Endometrial microvascular endothelial cells (primary cell): ENCODE data around the gene TSPAN15. TPM values are rescaled to one million over a fixed set of nuclear protein-coding genes. Genes with fewer than 3 reads are reported as not detected.

Experiments used
- in situ Hi-C: cut with HindIII; loops from 2 replicates; pipeline ENCODE4 v1.10.0; 2017; ENCODE audit warnings: low sequenced_read_pairs, low pct_unique_long_range_greater_than_20kb; ENCODE audit errors: inconsistent ontology term
- total RNA-seq: library from RNA; depleted of rRNA; stranded (reverse); fragments of >200 nt; gene quantifications from one replicate; pipeline ENCODE4 v1.2.3, GENCODE V29; 2015; ENCODE audit errors: inconsistent ontology term

The TSPAN15 gene
- total RNA-seq, 1 donor from 2014 or later, result 52.4 TPM

DNA sequence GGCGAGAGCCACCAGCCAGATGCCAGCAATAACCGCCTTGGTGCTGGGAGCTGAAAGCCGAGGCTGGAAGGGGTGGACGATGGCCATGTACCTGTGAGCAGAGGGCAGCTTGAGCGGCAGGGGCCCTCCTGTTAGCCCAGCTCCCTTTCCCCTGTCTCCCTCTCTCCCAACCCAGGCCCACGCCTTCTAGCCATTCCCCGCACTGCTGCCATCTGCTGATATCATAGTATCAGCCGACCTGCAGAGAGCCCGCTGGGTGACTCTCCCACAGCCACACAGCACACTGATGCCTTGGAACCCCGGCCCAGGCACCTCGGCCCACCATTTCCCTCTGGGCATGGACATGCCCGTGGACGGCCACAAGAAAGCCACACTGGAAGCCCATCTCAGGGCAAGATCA, 36.2 kb upstream of the TSPAN15 start:
- in situ Hi-C loops, result no loop called here

DNA sequence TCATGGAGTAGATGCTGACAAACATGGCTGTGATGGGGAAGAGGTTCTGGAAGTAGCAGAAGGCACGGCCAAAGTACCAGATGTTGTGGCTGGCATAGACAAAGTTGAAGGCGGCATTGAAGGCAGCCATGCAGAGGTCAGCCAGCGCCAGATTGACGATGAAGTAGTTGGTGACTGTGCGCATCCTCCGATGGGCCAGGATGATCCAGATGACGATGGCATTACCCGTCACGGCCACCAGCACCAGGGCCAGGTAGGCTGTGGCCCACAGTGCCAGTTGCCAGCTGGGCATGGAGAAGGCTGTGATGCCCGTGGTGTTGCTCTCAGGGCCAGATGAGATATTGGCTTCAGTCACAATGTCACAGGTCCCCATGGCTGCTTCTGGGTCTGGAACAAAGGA, 35.3 kb upstream of the TSPAN15 start:
- in situ Hi-C loops, result no loop called here

DNA sequence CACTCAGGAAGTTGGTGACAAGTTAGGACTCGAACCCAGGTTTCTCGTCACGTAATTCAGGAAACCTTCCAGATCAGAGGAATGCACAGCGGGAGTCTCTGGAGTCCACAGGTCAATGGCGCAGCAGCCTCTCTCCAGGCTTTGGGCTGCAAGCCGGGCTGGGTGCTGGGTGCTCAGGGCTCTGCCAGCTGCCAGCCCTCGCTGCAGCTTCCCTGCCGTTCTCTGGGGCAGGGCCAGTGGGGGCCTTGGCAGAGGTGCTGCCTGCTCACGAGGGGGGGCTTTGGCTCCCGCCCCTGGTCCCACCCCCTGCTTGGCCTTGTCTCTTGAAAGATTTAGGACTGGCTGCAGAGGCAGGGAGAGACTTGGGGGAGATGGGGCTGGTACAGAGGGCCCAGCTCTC, 34.6 kb upstream of the TSPAN15 start, which contains the start of gene TACR2:
Gene TACR2, minus strand, starts transcription at position 224 of the 400 bp plus-strand sequence. CDS start 595 bp downstream, outside the sequence.
- in situ Hi-C loops, result no loop called here

DNA sequence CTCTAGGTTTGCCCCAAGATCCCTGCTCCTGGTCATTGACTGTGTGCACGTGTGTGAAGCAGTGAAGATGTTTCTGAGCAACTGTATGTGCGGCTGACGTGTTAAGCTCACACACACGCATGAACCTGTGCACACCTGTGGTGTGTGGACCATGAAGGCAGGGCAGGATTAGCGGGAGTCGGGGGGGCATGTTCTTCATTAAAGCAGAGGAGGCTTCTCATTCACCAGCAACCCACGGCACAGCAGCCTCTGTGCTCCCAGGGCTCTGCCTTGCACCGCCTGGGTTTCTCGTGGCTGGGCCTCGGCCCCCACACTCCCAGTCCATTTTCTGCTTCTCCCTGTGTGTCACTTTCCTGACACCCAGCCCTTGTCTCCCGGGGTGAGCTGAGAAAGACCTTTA, 33.7 kb upstream of the TSPAN15 start:
- in situ Hi-C loops, result no loop called here

DNA sequence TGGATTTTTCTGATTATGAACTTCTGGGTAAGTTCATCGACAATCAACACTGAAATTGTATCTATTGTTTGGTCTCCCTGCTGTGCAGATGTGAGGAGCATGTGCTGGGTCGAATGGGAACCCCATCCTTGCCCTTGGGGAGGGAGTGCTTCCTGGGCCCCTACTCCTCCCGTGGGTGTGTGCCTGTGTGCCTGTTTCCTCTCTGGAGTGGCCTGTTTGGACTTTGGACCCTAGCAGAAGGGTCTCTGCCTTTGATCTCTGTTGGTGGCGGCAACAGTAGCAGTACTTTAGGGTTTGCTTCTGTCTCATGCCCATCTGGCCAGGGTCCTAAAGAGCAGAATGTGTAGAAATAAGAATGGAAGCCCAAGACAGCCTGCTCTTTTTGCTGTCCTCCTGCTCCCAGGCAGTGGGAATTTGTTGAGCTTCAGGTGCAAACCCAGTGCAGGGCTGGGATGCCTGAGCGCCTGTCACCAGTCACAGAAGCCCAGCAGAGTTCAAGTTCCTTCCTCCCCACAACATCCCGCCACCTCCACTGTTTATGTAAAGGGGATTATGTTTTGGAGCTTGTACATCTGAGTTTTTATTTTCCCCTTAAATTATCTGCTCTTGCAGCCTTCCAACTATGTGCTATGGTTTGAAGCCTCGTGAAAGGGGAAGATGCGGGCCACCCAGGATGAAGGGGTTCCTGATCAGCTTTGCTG, 33.1 kb upstream of the TSPAN15 start:
- in situ Hi-C loops, result no loop called here

DNA sequence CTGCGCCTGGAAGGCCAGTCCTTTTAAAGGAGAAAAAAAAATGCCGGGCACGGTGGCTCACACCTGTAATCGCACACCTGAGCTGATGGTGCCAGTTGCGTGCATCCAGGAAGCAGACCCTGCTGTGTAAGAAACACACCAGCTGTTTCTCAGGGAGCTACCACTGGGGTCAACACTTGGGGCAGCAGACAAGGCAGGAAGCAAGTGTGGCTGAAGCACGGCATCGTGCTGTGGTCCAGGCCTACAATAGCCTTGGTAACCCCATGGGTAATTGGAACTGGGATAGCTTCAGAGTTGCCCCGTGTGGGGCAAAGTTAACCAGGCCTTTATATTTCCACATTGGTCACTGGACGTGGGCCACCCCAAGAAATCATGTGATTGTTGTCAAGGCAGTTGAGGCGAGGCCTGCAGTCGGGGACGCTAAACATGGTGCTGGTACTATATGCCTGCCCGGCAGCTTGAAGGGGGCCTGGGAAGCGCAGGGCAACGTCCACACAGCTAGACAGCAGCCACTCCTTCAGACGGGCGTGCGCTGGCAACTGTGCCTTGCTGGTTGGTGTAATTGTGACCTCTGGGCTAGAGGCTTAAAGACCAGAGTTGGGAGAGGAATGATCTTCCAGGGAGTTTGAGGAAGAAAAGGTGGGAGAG, 32.0 kb upstream of the TSPAN15 start:
- in situ Hi-C loops, result no loop called here

DNA sequence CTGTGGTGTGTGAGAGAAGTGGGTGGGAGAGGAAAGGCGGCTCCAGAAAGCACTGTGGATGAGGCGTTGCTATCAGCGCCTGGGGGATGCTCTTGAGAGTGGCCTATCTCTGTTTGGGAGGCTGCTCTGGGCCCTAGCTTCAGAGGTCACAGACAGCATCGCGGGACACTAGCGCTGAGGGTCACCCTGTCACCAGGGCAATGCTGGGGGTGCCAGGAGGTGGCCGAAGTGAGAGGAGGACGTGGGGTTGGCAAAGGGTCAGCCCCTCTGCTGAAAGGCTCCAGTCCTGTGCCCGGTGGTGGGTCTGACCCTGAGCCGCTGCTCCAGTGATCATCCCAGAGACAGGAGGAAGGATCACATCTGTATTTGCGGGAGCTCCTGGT, 31.5 kb upstream of the TSPAN15 start:
- in situ Hi-C loops, result no loop called here

DNA sequence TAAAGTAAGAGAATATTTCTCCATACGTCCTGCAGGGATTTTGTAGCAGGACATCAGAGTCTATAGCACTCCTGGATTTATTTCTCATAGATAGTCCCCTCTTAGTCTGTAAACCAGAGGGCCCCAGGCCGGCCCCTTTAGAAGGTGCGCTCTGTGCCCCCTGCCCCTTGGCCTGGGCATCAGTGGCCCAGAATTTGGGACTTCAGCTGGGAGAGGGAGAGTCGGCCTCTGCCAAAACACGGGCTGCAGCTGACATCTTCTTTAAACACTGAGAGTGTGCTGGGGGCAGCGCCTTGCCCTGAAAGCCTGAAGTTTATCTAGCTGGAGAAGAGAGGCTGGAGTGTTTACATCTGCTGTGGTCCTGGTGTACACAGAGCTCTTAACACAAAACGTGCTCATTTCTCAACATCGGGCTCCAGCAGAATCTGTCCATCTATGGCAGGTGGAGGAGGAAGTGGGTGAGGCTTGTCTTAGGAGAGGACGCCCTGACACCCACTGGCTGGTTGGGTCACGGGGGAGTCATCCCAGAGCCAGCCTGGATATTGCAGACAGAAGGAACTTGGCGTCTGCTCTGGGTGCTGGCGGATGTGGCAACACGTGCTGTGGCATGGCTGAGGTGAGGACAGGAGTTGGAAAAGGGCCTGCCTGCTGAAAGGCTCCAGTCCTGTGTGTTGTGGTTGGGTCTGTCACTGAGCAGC, 29.5 kb upstream of the TSPAN15 start:
- in situ Hi-C loops, result no loop called here

DNA sequence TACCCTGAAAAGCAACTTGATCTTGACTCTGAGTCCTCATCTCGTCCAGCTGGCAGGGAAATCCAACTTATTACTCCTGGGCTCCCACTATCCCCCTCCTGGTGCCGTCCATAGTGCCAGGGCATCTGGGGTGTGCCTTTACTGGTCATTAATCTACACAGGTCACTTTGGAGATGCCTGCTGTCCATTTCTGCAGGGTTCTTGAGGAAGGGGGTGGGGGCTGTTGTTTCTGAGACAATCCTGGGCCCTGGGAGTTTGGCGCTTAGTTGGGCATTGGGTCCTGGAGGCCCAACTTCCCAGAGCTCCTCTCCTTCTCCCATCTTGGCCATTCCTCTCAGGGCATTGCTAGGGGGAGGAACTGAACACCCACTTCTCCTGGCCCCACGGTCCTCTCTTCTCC, 28.6 kb upstream of the TSPAN15 start:
- in situ Hi-C loops, result no loop called here

DNA sequence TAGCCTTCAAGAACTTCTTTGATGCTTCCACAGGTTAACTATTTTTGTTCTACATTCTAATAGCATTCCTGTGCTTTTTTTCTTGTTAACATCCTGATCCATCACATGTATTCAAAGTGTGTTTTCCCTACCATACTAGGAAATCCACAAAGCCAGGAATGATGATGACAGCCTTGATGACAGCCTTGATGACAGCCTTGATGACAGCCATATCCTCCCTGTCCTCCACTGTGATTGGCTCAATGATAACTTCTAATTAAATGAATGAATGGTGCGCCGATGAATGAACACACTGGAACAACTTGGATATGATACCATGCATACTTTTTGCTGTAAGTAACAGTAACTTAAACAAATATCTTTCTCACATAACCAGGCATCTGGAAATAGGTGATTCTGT, 26.2 kb upstream of the TSPAN15 start:
- in situ Hi-C loops, result no loop called here

DNA sequence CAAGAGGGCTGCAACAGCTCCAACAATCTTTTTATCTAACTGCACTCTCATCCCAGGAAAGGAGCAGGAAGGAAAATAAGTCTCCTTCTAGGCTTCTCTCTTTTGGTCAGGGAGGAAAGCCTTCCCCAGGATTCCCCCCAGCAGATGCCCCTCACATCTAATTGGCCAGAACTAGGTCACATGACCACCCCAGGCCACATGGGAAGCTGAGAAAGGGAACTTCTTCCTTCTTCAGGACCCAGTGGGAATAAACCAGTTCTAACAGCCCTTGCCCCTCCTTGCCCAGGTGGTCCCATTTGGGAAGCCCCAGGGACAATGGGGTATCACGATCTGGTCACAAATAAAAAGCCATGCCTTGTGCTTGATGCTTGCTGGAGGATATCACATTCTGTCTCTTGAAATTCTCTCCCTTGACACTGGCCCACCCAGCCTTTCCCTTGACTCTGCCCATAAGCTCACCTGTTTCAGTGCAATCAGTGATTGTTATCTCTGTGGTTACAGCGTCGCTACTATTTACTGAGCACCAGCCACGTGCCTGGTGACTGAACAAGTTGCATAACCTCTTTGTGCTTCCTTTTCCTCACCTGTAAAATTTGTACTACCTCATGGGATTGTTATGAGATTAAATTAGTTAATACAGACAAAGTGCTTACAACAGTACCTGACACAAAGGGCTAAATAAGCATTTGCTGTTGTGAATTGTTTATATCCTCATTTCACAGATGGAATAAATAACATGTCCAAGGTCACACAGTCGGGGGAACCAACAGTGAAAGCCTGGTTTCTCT, 25.6 kb upstream of the TSPAN15 start:
- in situ Hi-C loops, result no loop called here

DNA sequence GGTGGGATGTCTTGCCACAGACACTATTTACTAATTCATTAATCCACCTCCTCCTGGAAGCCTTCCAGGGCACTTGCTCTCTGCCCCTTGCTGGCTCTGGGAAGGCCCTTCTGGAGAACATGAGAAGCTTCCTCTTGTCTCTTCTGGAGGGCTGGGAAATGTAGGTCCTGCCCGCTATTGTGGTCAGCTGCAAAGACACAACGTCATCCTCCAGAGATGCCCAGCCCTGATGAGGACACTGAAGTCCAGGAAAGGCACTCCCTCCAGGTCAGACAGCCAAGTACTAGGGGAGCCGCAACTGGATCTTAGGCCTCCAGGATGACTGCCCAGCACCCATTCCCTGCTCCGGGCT, 24.9 kb upstream of the TSPAN15 start:
- in situ Hi-C loops, result no loop called here

DNA sequence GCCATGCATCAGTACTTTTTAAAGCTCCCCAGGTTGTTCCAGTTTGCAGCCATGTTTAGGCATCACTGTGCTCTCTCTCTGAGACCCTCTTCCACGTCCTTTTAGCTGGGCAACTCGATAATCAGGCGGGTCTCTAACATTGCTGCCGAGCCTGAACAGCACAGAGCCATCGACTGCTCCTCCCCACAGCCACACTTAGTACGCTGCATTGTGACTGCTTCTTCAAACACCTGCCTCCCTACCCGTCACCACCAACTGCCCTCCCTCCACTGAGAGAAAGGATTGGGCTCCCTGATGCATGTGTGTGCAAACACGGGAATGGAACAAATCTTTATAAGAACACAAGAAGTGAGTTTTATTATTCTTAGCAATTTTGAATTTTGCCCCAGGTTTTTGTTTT, 23.1 kb upstream of the TSPAN15 start:
- in situ Hi-C loops, result no loop called here

DNA sequence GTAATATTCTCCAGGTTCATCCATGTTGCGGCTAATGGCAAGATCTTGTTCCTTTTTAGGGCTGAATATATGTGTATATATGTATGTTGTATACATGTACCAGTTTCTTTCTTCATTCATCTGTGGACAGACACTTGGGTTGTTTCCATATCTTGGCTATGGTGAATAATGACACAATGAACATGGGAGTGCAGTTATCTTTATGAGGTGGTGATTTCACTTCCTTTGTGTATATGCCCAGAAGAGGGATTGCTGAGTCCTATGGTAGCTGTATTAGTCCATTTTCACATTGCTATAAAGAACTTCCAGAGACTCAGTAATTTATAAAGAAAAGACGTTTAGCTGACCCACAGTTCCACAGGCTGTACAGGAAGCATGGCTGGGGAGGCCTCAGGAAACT, 17.1 kb upstream of the TSPAN15 start:
- in situ Hi-C loops, result no loop called here

DNA sequence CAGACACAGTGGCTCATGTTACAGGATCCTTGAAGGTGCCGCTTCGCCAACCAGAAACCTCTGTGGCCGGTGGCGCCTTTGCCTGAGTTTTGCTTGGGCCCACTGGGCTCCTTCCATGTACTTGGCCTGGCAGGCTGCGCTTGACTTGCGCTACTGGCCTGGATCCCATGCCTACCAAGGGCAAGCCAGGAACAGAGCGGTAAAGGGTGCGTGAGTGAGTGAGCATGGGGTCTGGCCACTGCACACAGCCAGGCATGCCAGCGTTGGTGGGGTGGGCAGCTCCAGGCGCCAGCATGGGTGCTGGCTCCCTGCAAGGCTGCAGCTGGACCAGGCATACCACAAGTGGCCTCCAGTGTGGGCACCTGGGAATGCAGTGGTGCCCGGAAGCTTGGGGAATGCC, 16.3 kb upstream of the TSPAN15 start:
- in situ Hi-C loops, result no loop called here

DNA sequence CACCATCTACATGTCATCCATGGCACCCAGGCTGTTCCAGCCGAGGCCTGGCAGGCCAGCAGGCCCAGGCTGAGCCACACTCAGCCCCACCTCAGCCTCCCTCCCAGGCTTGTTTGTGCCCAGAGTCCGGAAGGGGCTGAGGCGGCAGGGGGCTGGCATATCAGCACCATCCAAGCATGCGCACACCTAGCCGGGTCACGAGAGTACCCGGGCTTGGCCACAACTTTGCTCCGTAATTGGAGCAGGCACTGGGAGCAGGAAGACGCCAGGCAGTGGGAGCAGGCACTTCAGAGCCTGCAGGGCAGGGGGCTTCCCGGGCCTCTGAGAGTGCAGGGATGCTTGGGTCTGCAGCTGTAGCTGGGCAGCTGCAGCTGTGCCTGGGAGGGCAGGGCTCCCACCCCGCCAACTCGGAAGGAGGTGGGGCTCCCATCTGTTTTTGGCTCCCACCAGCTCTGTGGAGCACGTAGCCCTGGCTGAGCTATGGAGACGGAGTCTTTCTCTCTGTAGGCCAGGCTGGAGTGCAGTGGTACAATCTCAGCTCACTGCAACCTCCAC, 15.2 kb upstream of the TSPAN15 start:
- in situ Hi-C loops, result no loop called here

DNA sequence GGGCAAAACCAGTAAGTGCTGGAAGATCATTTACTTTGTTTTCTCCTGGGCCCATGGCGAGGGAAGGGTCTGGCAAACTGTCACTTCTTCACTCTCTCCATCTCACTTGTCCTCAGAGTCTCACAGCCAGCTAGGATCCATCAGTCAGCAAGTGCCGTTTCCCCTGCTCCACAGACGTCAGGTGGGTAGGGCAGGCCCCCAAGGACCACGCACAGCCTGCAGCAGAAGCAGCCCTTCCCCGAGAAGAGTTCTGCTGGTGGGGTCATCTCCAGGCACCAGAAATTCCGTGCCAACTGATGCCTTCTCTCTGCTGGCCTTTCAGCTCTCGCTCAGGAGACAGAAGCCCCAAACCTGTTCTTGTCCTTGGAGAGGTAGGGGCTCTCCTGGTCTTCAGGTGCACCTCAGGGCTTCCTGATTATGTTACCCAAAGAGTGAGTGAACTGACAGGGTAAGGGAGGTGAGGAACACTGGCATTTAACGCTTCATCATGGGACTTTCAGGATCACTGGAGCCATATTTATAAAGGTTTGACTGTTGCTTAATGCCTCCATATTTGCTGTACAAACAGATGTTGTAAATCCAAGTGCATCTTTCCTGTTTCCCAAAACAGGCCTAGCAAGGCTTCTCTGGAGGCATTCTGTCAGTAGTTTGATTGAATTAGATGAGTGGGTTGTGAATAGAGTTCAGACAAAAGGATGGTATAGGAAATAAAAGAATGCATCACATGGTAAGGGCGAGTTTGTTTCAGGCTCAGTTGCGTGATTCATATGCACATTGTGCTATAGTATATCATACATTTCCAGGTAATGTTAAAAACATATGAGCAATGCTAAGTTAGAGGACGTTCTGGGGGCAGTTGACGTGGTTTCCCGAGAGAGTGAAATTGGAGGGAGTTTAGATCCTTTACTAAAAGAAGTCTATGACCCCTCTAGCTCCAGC, 13.7 kb upstream of the TSPAN15 start:
- in situ Hi-C loops, result no loop called here
